ENCODE results near the gene CD48.

Gene CD48

DNA sequence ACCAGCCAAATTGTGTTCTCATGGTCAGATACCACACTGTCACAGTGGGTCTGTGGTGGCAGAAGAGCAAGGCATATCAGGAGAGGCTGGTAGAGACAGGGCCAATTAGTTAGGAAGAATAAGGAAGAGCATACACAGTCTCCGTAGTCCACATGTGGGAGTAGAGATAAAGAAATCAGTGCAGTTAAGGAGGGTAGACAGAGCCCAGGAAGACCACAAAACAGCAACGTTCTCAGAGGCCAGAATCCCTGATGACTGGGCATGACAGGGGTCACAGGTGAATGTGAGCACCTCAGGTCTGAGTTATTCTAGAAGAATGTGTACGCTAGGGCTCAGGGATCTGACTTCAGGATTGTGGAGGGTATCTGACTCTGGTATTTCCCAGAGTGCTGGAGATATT, 31.7 kb downstream of the CD48 start:
- H3K79me1 ChIP-seq (replicated peaks; ENCODE audit: low read length, poor library complexity, severe bottlenecking): no peaks in the 10 kb centered on the region
- H2BK15ac ChIP-seq (ENCODE audit: low read depth, poor library complexity, severe bottlenecking): no peak overlapping the region
- H2BK5ac ChIP-seq (ENCODE audit: low read depth, low read length, poor library complexity, severe bottlenecking): no peak overlapping the region
- no peak overlapping the region for H2AFZ ChIP-seq (ENCODE audit: low read depth, low read length)
- H2BK12ac ChIP-seq (ENCODE audit: low read length in 2 of 2): no peak overlapping the region
- H3K27ac ChIP-seq (ENCODE audit: low read length, poor library complexity, severe bottlenecking): no peak overlapping the region
- H3K4ac ChIP-seq (ENCODE audit: low read depth in 1 of 2, low read length in 2 of 2): no peak overlapping the region
- H3K4me3 ChIP-seq (ENCODE audit: insufficient read depth in 1 of 2, low read depth in 1 of 2, low read length in 2 of 2): no peak overlapping the region
- H4K8ac ChIP-seq (ENCODE audit: low read length): no peak overlapping the region
- H3K18ac ChIP-seq (ENCODE audit: low read depth in 1 of 2, low read length in 2 of 2): no peak overlapping the region
- H3K4me2 ChIP-seq (ENCODE audit: low read length, poor library complexity, severe bottlenecking): no peak overlapping the region
- H3K27me3 ChIP-seq (ENCODE audit: control insufficient read depth in 1 of 2, insufficient read depth in 1 of 2, low read length in 2 of 2): peaks cover 22 to 27% of the 10 kb centered on the region in 2 experiments
- H3K9me3 ChIP-seq (ENCODE audit: control insufficient read depth, low read length): no peaks in the 10 kb centered on the region
- DNase-seq: no peak
- H3K4me1 ChIP-seq (ENCODE audit: control insufficient read depth, insufficient read depth, low read depth, low read length): no peaks in the 10 kb centered on the region
- no peak overlapping the region for H3K14ac ChIP-seq (ENCODE audit: low read length in 2 of 2)
- WGBS: 77% methylated on average over 3 of the region's 3 CpGs
- no peaks in the 10 kb centered on the region for H3K36me3 ChIP-seq (ENCODE audit: control insufficient read depth in 1 of 2, insufficient read depth in 2 of 2, low read depth in 1 of 2, low read length in 2 of 2)
- no peak overlapping the region for H2AK5ac ChIP-seq (ENCODE audit: low read length, severe bottlenecking)
- H2BK120ac ChIP-seq (ENCODE audit: low read depth, low read length): no peak overlapping the region
- H3K23ac ChIP-seq (ENCODE audit: low read length in 2 of 2): no peak overlapping the region
- H3K9ac ChIP-seq (ENCODE audit: low read length): no peak overlapping the region
- H4K91ac ChIP-seq (ENCODE audit: low read length): no peak overlapping the region

DNA sequence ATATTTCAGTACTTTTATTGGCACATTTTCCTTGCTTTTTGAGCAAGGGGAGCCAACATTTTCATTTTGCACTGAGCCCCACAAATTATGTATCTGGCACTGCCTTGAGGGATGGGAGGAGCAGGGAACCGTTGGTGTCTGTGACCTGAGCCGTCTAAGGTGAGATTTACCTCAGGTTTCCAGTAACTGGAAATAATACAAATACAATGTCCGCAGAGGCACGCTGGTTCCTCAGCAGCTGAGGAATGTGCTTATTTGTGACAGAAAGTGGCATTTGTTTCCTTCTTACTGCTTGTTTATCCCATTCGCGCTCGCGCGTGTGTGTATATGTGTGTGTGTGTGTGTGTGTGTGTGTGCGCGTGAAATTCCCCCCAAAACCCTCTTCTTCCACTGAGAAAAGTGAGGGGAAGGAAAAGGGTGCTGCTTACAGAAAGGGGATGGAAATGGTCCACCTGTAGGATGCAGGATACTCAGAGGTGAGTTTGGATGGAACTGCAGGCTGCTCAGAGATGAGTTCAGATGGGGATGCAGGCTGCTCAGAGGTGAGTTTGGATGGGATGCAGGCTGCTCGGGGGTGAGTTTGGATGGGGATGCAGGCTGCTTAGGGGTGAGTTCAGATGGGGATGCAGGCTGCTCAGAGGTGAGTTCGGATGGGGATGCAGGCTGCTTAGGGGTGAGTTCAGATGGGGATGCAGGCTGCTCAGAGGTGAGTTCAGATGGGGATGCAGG, 34.6 kb downstream of the CD48 start:
- Histone ChIP-seq H2BK5ac (ENCODE audit: low read depth, low read length, poor library complexity, severe bottlenecking) (no peak overlapping the region), H3K4me2 (ENCODE audit: low read length, poor library complexity, severe bottlenecking) (no peak overlapping the region), H3K23ac (ENCODE audit: low read length in 2 of 2) (no peak overlapping the region), H3K9me3 (ENCODE audit: control insufficient read depth, low read length) (no peaks in the 10 kb centered on the region), H3K4ac (ENCODE audit: low read depth in 1 of 2, low read length in 2 of 2) (peak overlapping the region in 1 of 2 experiments; percentile 10), H3K14ac (ENCODE audit: low read length in 2 of 2) (no peak overlapping the region), H3K9ac (ENCODE audit: low read length) (no peak overlapping the region), H3K4me1 (ENCODE audit: control insufficient read depth, insufficient read depth, low read depth, low read length) (no peaks in the 10 kb centered on the region), H3K79me1 (replicated peaks; ENCODE audit: low read length, poor library complexity, severe bottlenecking) (no peaks in the 10 kb centered on the region), H2BK120ac (ENCODE audit: low read depth, low read length) (no peak overlapping the region), H3K4me3 (ENCODE audit: insufficient read depth in 1 of 2, low read depth in 1 of 2, low read length in 2 of 2) (no peak overlapping the region), H4K8ac (ENCODE audit: low read length) (no peak overlapping the region), H2BK12ac (ENCODE audit: low read length in 2 of 2) (no peak overlapping the region), H3K27ac (ENCODE audit: low read length, poor library complexity, severe bottlenecking) (no peak overlapping the region), H2AFZ (ENCODE audit: low read depth, low read length) (no peak overlapping the region), H4K91ac (ENCODE audit: low read length) (no peak overlapping the region), H2BK15ac (ENCODE audit: low read depth, poor library complexity, severe bottlenecking) (no peak overlapping the region), H2AK5ac (ENCODE audit: low read length, severe bottlenecking) (no peak overlapping the region), H3K27me3 (ENCODE audit: control insufficient read depth in 1 of 2, insufficient read depth in 1 of 2, low read length in 2 of 2) (peaks cover 23 to 46% of the 10 kb centered on the region in 2 experiments), H3K18ac (ENCODE audit: low read depth in 1 of 2, low read length in 2 of 2) (no peak overlapping the region), H3K36me3 (ENCODE audit: control insufficient read depth in 1 of 2, insufficient read depth in 2 of 2, low read depth in 1 of 2, low read length in 2 of 2) (no peaks in the 10 kb centered on the region)
- 83% methylated on average over 8 of the region's 13 CpGs for WGBS
- DNase-seq: no peak

DNA sequence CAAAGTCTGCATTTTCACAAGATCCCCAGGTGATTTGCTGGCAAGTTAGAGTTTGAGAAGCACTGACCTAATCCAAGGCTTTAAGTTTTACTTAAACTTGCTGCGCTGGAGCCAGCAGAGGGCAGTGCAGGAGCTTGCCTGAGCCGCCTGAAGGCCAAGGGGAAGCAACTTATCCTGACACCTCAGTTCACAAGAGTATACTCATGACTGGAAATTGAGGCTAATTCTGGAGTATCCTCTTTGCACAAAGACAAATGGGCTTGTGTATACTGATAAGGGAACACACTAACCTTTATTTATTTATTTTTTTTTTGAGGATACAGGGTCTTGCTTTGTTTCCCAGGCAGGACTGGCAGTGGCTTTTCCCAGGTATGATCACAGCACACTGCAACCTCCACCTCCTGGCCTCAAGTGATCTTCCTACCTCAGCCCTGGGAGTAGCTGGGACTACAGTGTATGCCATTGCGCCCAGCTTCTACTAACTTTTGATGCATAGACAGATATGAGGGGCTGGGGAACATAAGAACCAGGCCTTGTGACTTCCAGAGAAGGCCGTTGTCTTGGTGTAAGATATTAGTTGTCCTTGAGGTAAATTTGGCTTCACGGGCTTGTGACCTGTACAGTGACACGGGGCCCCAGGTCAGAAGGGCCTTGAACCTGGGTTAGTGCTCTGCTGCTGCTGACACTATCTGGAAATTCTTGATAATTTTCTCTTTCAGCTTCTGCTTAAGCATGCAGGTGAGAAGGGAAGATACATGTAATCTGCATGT, 35.8 kb downstream of the CD48 start:
- H3K14ac ChIP-seq (ENCODE audit: low read length in 2 of 2): peak overlapping the region in 1 of 2 experiments; percentile 55
- peak overlapping the region in 1 of 2 experiments; percentile 37 for H3K18ac ChIP-seq (ENCODE audit: low read depth in 1 of 2, low read length in 2 of 2)
- H3K9me3 ChIP-seq (ENCODE audit: control insufficient read depth, low read length): no peaks in the 10 kb centered on the region
- H3K36me3 ChIP-seq (ENCODE audit: control insufficient read depth in 1 of 2, insufficient read depth in 2 of 2, low read depth in 1 of 2, low read length in 2 of 2): no peaks in the 10 kb centered on the region
- H3K4me3 ChIP-seq (ENCODE audit: insufficient read depth in 1 of 2, low read depth in 1 of 2, low read length in 2 of 2): no peak overlapping the region
- H3K4me1 ChIP-seq (ENCODE audit: control insufficient read depth, insufficient read depth, low read depth, low read length): no peaks in the 10 kb centered on the region
- H3K27ac ChIP-seq (ENCODE audit: low read length, poor library complexity, severe bottlenecking): no peak overlapping the region
- no peak overlapping the region for H4K91ac ChIP-seq (ENCODE audit: low read length)
- peaks cover 20 to 42% of the 10 kb centered on the region in 2 experiments for H3K27me3 ChIP-seq (ENCODE audit: control insufficient read depth in 1 of 2, insufficient read depth in 1 of 2, low read length in 2 of 2)
- 53% methylated on average over 6 of the region's 6 CpGs for WGBS
- H2BK120ac ChIP-seq (ENCODE audit: low read depth, low read length): no peak overlapping the region
- H3K4ac ChIP-seq (ENCODE audit: low read depth in 1 of 2, low read length in 2 of 2): no peak overlapping the region
- peak; percentile 62 for DNase-seq
- H2BK15ac ChIP-seq (ENCODE audit: low read depth, poor library complexity, severe bottlenecking): no peak overlapping the region
- no peak overlapping the region for H3K4me2 ChIP-seq (ENCODE audit: low read length, poor library complexity, severe bottlenecking)
- H3K23ac ChIP-seq (ENCODE audit: low read length in 2 of 2): no peak overlapping the region
- peak overlapping the region; percentile 64 for H2AFZ ChIP-seq (ENCODE audit: low read depth, low read length)
- H4K8ac ChIP-seq (ENCODE audit: low read length): no peak overlapping the region
- H2BK12ac ChIP-seq (ENCODE audit: low read length in 2 of 2): peak overlapping the region in 1 of 2 experiments; percentile 42
- no peak overlapping the region for H2AK5ac ChIP-seq (ENCODE audit: low read length, severe bottlenecking)
- no peak overlapping the region for H2BK5ac ChIP-seq (ENCODE audit: low read depth, low read length, poor library complexity, severe bottlenecking)
- H3K79me1 ChIP-seq (replicated peaks; ENCODE audit: low read length, poor library complexity, severe bottlenecking): no peaks in the 10 kb centered on the region
- H3K9ac ChIP-seq (ENCODE audit: low read length): no peak overlapping the region

DNA sequence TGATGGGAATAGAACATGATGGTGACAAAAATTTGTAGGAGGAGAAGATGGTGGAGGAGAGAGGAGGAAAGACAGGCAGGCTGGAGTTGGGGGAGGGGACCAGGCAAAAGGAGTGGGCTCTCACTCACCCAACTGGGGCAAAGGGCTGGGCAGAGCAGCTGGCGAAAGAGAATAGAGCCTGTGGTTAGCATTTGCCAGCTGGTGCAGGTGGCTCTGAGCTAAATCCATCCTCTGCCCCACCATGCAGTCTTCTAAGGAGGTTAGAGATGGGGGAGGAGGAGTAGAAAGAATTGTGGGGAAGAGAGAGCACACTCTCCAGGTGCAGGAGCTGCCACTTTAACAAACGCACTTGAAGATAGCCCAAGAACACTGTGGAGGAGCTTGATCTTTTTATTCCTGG, 37.2 kb downstream of the CD48 start:
- Histone ChIP-seq H3K27me3 (ENCODE audit: control insufficient read depth in 1 of 2, insufficient read depth in 1 of 2, low read length in 2 of 2) (peaks cover 20 to 36% of the 10 kb centered on the region in 2 experiments), H3K79me1 (replicated peaks; ENCODE audit: low read length, poor library complexity, severe bottlenecking) (no peaks in the 10 kb centered on the region), H2BK12ac (ENCODE audit: low read length in 2 of 2) (no peak overlapping the region), H3K4ac (ENCODE audit: low read depth in 1 of 2, low read length in 2 of 2) (no peak overlapping the region), H3K14ac (ENCODE audit: low read length in 2 of 2) (no peak overlapping the region), H3K4me2 (ENCODE audit: low read length, poor library complexity, severe bottlenecking) (no peak overlapping the region), H2AK5ac (ENCODE audit: low read length, severe bottlenecking) (no peak overlapping the region), H3K4me3 (ENCODE audit: insufficient read depth in 1 of 2, low read depth in 1 of 2, low read length in 2 of 2) (no peak overlapping the region), H4K91ac (ENCODE audit: low read length) (no peak overlapping the region), H3K23ac (ENCODE audit: low read length in 2 of 2) (peak overlapping the region in 1 of 2 experiments; percentile 59), H2BK5ac (ENCODE audit: low read depth, low read length, poor library complexity, severe bottlenecking) (no peak overlapping the region), H3K9ac (ENCODE audit: low read length) (no peak overlapping the region), H2BK15ac (ENCODE audit: low read depth, poor library complexity, severe bottlenecking) (no peak overlapping the region), H3K18ac (ENCODE audit: low read depth in 1 of 2, low read length in 2 of 2) (peak overlapping the region in 1 of 2 experiments; percentile 2), H3K9me3 (ENCODE audit: control insufficient read depth, low read length) (no peaks in the 10 kb centered on the region), H3K36me3 (ENCODE audit: control insufficient read depth in 1 of 2, insufficient read depth in 2 of 2, low read depth in 1 of 2, low read length in 2 of 2) (no peaks in the 10 kb centered on the region), H3K4me1 (ENCODE audit: control insufficient read depth, insufficient read depth, low read depth, low read length) (no peaks in the 10 kb centered on the region), H4K8ac (ENCODE audit: low read length) (no peak overlapping the region), H3K27ac (ENCODE audit: low read length, poor library complexity, severe bottlenecking) (no peak overlapping the region), H2BK120ac (ENCODE audit: low read depth, low read length) (no peak overlapping the region), H2AFZ (ENCODE audit: low read depth, low read length) (no peak overlapping the region)
- no peak for DNase-seq
- WGBS: 86% methylated on average over 2 of the region's 2 CpGs

Measured in mesenchymal stem cell (in vitro differentiated cells and primary cell).